Astrocyte (in vitro differentiated cells and primary cell): Measurements from ENCODE around the gene GINS2. TPM values are rescaled to one million over a fixed set of nuclear protein-coding genes. Genes with fewer than 3 reads are reported as not detected.

Experiments
- DNase-seq: peaks from one replicate; pipeline ENCODE4 v3.0.0-alpha.2; 2010; ENCODE audit warnings: low read depth
- FAIRE-seq: peaks from 2 replicates; lab custom pipeline; 2011; peaks lifted over from hg19 to GRCh38; lab: Jason Lieb, UNC
- H2AFZ ChIP-seq: 2 replicates; pipeline ENCODE4 v1.6.0; 2012; ENCODE audit warnings: low read depth, low read length, inconsistent platforms
- H3K27ac ChIP-seq: 2 replicates; pipeline ENCODE4 v1.5.1; 2011; ENCODE audit warnings: low read depth, low read length, inconsistent platforms
- H3K27me3 ChIP-seq: 2 replicates; pipeline ENCODE4 v1.6.0; 2011; ENCODE audit warnings: low read length, inconsistent platforms; ENCODE audit not compliant: insufficient read depth
- H3K36me3 ChIP-seq: 2 replicates; pipeline ENCODE4 v1.5.1; 2011; ENCODE audit warnings: low read length, inconsistent platforms; ENCODE audit not compliant: insufficient read depth
- H3K4me1 ChIP-seq: 2 replicates; pipeline ENCODE4 v1.5.1; 2011; ENCODE audit warnings: low read length, inconsistent platforms; ENCODE audit not compliant: insufficient read depth
- H3K4me2 ChIP-seq: 2 replicates; pipeline ENCODE4 v1.6.0; 2012; ENCODE audit warnings: low read length, inconsistent platforms
- H3K4me3 ChIP-seq: 2 replicates; pipeline ENCODE4 v1.5.1; 2011; ENCODE audit warnings: low read depth, mild to moderate bottlenecking, low read length, inconsistent platforms; ENCODE audit not compliant: insufficient read depth
- H3K79me2 ChIP-seq: 2 replicates; pipeline ENCODE4 v1.6.0; 2012; ENCODE audit warnings: mild to moderate bottlenecking, low read length, inconsistent platforms; ENCODE audit not compliant: insufficient read depth
- H3K9ac ChIP-seq: 2 replicates; pipeline ENCODE4 v1.6.0; 2012; ENCODE audit warnings: mild to moderate bottlenecking, low read length, inconsistent platforms
- H3K9me3 ChIP-seq: 2 replicates; pipeline ENCODE4 v1.5.1; 2012; ENCODE audit warnings: low read depth, mild to moderate bottlenecking, low read length, inconsistent platforms; ENCODE audit not compliant: insufficient read depth
- H4K20me1 ChIP-seq: 2 replicates; pipeline ENCODE4 v1.6.0; 2012; ENCODE audit warnings: low read length, inconsistent platforms; ENCODE audit not compliant: insufficient read depth
- H3K27ac Mint-ChIP-seq: one replicate; pipeline ENCODE4 v1.8.0; 2021; ENCODE audit warnings: mild to moderate bottlenecking, mixed read lengths; ENCODE audit not compliant: unreplicated experiment
- H3K27me3 Mint-ChIP-seq: one replicate; pipeline ENCODE4 v1.8.0; 2021; ENCODE audit warnings: low read depth, mixed read lengths; ENCODE audit not compliant: unreplicated experiment
- H3K36me3 Mint-ChIP-seq: one replicate; pipeline ENCODE4 v1.8.0; 2021; ENCODE audit warnings: low read depth, mixed read lengths; ENCODE audit not compliant: unreplicated experiment
- H3K4me1 Mint-ChIP-seq: one replicate; pipeline ENCODE4 v1.8.0; 2021; ENCODE audit warnings: low read depth, mixed read lengths; ENCODE audit not compliant: unreplicated experiment
- H3K4me3 Mint-ChIP-seq: one replicate; pipeline ENCODE4 v1.8.0; 2021; ENCODE audit warnings: mild to moderate bottlenecking, moderate library complexity, mixed read lengths; ENCODE audit not compliant: unreplicated experiment
- H3K9me3 Mint-ChIP-seq: one replicate; pipeline ENCODE4 v1.8.0; 2021; ENCODE audit warnings: mild to moderate bottlenecking, mixed read lengths; ENCODE audit not compliant: unreplicated experiment
- EZH2 ChIP-seq: IDR thresholded peaks from 2 replicates; pipeline ENCODE4 v1.6.1; 2012; ENCODE audit warnings: mild to moderate bottlenecking, low read length, inconsistent platforms; ENCODE audit not compliant: insufficient read depth
- total RNA-seq: library from RNA; stranded (reverse); gene quantifications from 2 replicates; pipeline ENCODE4 v1.2.1, GENCODE V29; 2021
- TF ChIP-seq, protein P1 (sequence below): IDR thresholded peaks from 2 replicates; pipeline ENCODE4 v1.5.1; 2011; ENCODE audit warnings: low read depth, mild to moderate bottlenecking, inconsistent platforms, low read length, moderate library complexity; ENCODE audit not compliant: insufficient read depth

The GINS2 gene
- total RNA-seq, 1 donor from 2014 or later, result 3.4 TPM

DNA sequence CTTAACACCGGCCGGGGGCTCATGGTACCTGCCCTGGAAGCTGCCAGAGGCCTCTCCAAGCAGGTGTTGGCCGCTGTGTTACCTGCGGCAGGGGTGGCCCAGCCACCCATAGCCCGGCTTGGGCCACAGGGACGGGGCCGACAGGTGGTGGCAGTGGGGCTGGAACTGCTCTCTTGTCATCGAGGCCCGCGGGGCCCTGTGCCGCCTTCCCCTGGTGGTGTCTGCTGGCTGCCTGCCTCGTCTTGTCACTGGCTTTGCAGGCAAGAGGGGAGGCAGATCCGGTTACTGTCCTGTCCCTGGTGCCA, 48.5 kb downstream of the GINS2 start:
- Mint-ChIP-seq H3K4me3 (no peak overlapping the region), H3K27me3 (no peaks in the 10 kb centered on the region), H3K9me3 (no peaks in the 10 kb centered on the region), H3K36me3 (peaks cover 2% of the 10 kb centered on the region), H3K4me1 (peaks cover 3% of the 10 kb centered on the region), H3K27ac (no peak overlapping the region)
- Histone ChIP-seq H3K36me3 (no peaks in the 10 kb centered on the region), H3K79me2 (no peaks in the 10 kb centered on the region), H3K4me1 (no peaks in the 10 kb centered on the region), H3K4me3 (no peak overlapping the region), H3K4me2 (no peak overlapping the region), H4K20me1 (peaks cover 94% of the 10 kb centered on the region), H3K9ac (no peak overlapping the region), H2AFZ (no peak overlapping the region), H3K27ac (no peak overlapping the region), H3K27me3 (no peaks in the 10 kb centered on the region), H3K9me3 (no peaks in the 10 kb centered on the region)
- DNase-seq (no peak), FAIRE-seq (no peak)
- no peak for TF ChIP-seq EZH2
- TF ChIP-seq, protein P1, sequence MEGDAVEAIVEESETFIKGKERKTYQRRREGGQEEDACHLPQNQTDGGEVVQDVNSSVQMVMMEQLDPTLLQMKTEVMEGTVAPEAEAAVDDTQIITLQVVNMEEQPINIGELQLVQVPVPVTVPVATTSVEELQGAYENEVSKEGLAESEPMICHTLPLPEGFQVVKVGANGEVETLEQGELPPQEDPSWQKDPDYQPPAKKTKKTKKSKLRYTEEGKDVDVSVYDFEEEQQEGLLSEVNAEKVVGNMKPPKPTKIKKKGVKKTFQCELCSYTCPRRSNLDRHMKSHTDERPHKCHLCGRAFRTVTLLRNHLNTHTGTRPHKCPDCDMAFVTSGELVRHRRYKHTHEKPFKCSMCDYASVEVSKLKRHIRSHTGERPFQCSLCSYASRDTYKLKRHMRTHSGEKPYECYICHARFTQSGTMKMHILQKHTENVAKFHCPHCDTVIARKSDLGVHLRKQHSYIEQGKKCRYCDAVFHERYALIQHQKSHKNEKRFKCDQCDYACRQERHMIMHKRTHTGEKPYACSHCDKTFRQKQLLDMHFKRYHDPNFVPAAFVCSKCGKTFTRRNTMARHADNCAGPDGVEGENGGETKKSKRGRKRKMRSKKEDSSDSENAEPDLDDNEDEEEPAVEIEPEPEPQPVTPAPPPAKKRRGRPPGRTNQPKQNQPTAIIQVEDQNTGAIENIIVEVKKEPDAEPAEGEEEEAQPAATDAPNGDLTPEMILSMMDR, result no peak

DNA sequence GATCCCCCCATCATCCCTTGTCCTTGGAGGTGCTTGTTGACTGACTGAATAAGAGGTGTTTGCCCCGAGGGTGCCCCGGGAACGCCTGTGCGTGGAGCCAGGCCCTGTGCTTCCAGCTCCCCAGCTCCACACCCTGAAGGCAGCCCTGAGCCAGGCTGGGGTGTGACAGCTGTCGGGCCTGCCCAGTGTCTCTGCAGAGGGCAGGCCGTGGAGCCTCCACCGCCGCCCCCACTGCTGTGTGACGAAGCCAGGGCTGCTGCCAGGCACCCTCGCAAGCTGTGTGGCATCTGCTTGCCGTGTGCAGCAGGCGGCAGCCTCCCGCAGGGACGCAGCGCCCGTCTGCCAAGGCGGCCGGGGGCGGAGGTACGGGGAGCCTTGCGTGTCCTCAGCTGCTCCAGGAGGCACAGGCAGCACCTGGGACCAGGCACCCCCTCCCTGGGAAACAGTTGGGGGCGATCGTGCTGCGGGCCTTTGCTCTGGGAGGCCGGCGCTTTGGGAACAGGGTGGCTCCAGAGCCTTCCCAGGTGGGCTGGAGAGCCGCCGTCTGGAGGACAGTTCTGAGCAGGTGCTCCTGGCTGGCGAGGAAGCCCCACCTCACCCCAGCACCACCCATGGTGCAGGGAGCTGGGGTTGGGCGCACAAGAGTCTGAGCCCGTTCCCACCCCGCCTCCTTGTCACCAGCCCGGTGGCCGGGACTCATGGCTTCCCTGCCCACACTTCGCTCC, 49.1 kb downstream of the GINS2 start:
- FAIRE-seq (no peak), DNase-seq (no peak)
- no peaks in the 10 kb centered on the region for H3K4me1 ChIP-seq
- no peaks in the 10 kb centered on the region for H3K9me3 ChIP-seq
- H3K27me3 Mint-ChIP-seq, result no peaks in the 10 kb centered on the region
- no peak overlapping the region for H3K9ac ChIP-seq
- peaks cover 2% of the 10 kb centered on the region for H3K36me3 Mint-ChIP-seq
- TF ChIP-seq EZH2, result no peak
- TF ChIP-seq, protein P1, result no peak
- no peak overlapping the region for H3K27ac ChIP-seq
- no peaks in the 10 kb centered on the region for H3K9me3 Mint-ChIP-seq
- H3K4me1 Mint-ChIP-seq, result peaks cover 1% of the 10 kb centered on the region
- H3K27me3 ChIP-seq, result no peaks in the 10 kb centered on the region
- no peak overlapping the region for H3K27ac Mint-ChIP-seq
- H4K20me1 ChIP-seq, result peaks cover 95% of the 10 kb centered on the region
- no peak overlapping the region for H3K4me2 ChIP-seq
- H2AFZ ChIP-seq, result no peak overlapping the region
- H3K36me3 ChIP-seq, result no peaks in the 10 kb centered on the region
- H3K79me2 ChIP-seq, result no peaks in the 10 kb centered on the region
- no peak overlapping the region for H3K4me3 ChIP-seq
- no peak overlapping the region for H3K4me3 Mint-ChIP-seq

DNA sequence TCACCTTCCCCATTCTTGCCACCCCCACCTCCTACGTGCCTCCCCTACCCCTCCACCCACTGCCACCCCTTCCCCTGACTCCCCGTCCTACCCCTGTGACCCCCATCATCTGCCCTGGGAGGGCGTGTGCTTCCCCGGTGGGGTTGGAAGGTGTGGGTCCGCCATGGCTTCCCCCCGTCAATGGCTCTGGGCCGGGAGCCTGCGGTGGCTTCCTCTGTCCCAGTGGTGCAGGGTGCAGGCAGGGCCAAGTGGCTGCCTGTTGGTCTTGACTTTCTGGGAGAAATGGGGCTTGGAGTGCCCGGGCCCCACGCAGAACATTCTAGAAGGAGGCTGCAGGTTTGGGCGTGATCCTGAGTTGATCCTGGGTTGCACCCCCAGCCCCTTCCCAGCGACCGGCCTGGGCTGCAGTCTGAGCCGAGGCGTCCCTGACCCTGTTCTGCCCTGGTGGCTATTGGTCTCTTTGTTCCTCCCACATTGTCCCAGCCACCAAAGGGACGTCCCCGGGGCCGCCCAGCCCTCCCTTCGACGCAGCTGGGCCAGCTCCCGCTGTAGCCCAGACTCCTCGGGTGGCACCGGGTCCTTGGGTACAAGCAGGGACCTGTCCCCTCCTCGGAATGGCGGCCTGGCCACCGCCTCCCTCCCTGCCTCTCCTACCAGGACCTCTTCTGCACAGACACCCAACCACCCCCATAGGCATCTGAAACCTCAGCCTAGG, 49.9 kb downstream of the GINS2 start:
- Mint-ChIP-seq H3K4me3 (no peak overlapping the region), H3K27me3 (no peaks in the 10 kb centered on the region), H3K9me3 (no peaks in the 10 kb centered on the region), H3K4me1 (no peaks in the 10 kb centered on the region), H3K36me3 (peaks cover 2% of the 10 kb centered on the region), H3K27ac (no peak overlapping the region)
- H3K36me3 ChIP-seq, result no peaks in the 10 kb centered on the region
- no peak overlapping the region for H2AFZ ChIP-seq
- H4K20me1 ChIP-seq, result peaks cover 96% of the 10 kb centered on the region
- TF ChIP-seq EZH2, result no peak
- TF ChIP-seq, protein P1, result no peak
- no peaks in the 10 kb centered on the region for H3K27me3 ChIP-seq
- FAIRE-seq, result no peak
- H3K27ac ChIP-seq, result no peak overlapping the region
- no peak overlapping the region for H3K9ac ChIP-seq
- no peaks in the 10 kb centered on the region for H3K79me2 ChIP-seq
- no peaks in the 10 kb centered on the region for H3K4me1 ChIP-seq
- H3K4me2 ChIP-seq, result no peak overlapping the region
- no peak for DNase-seq
- no peak overlapping the region for H3K4me3 ChIP-seq
- H3K9me3 ChIP-seq, result no peaks in the 10 kb centered on the region
